Gastroesophageal sphincter (tissue), 4 donors: ENCODE measurements around the gene TEPSIN. TPM values are rescaled to one million over a fixed set of nuclear protein-coding genes. Genes with fewer than 3 reads are reported as not detected.

Source experiments
- ATAC-seq: fragments of 150-250 bp; one replicate; pipeline ENCODE4 v1.9.1; 2016; ENCODE audit warnings: mild to moderate bottlenecking, moderate library complexity
- H3K27ac ChIP-seq, 4 donors: fragments of 200-600 bp; sonication (generic) in 3 of 4; 1 replicate in 3 of 4; 2 replicates in 1 of 4; pipeline ENCODE4 v1.5.1; 2016 to 2019
- H3K27me3 ChIP-seq: fragments of 200-600 bp; sonication (generic); one replicate; pipeline ENCODE4 v1.5.1; 2019
- H3K36me3 ChIP-seq, 2 donors: fragments of 200-600 bp; sonication (generic); one replicate each; pipeline ENCODE4 v1.5.1; 2019; ENCODE audit warnings: control low read depth in 1 of 2
- H3K4me1 ChIP-seq, 3 donors: fragments of 200-600 bp; sonication (generic); 1 replicate in 2 of 3; 2 replicates in 1 of 3; pipeline ENCODE4 v1.5.1; 2016 to 2019; ENCODE audit warnings: control low read depth in 2 of 3
- H3K4me3 ChIP-seq, 2 donors: fragments of 200-600 bp; sonication (generic); one replicate each; pipeline ENCODE4 v1.5.1; 2019; ENCODE audit warnings: mild to moderate bottlenecking in 1 of 2, moderate library complexity in 1 of 2
- H3K9me3 ChIP-seq, 3 donors: fragments of 200-600 bp; sonication (generic); one replicate each; pipeline ENCODE4 v1.5.1; 2017 to 2019; ENCODE audit warnings: control low read depth in 2 of 3
- EP300 ChIP-seq: sonication (generic); formaldehyde crosslinking; IDR thresholded peaks from one replicate; pipeline ENCODE4 v1.6.1; 2017; ENCODE audit warnings: antibody characterized with exemption, mild to moderate bottlenecking
- POLR2A ChIP-seq, 2 donors: fragments of 450-650 bp; IDR thresholded peaks; one replicate each; pipeline ENCODE4 v1.6.1; 2017; ENCODE audit warnings: antibody characterized with exemption in 2 of 2, mild to moderate bottlenecking in 2 of 2, moderate library complexity in 1 of 2
- POLR2AphosphoS5 ChIP-seq: sonication (generic); formaldehyde crosslinking; IDR thresholded peaks from one replicate; pipeline ENCODE4 v1.6.1; 2017; ENCODE audit warnings: antibody characterized with exemption
- WGBS, 2 donors: methylation state at CpG; one replicate each; pipeline ENCODE4 v1.1.5; 2018; ENCODE audit warnings: low coverage in 1 of 2; 5-methylcytosine and 5-hydroxymethylcytosine counted together
- total RNA-seq, 4 donors: library from RNA; depleted of rRNA; stranded (reverse); fragments of >200 nt; gene quantifications; one replicate each; pipeline ENCODE4 v1.1.0, GENCODE V29; 2016
- TF ChIP-seq, protein P1 (sequence below), 4 experiments: fragments of 200-600 bp in 2 of 4; fragments of 450-650 bp in 2 of 4; sonication (generic) in 1 of 4; IDR thresholded peaks; one replicate each; pipeline ENCODE4 v1.5.1; 2017 to 2019; ENCODE audit warnings: antibody characterized with exemption in 4 of 4, mild to moderate bottlenecking in 2 of 4, moderate library complexity in 2 of 4

TEPSIN gene
- total RNA-seq, 4 donors from 2014 or later: 8.0 to 43.0 (median 23.5) TPM

DNA sequence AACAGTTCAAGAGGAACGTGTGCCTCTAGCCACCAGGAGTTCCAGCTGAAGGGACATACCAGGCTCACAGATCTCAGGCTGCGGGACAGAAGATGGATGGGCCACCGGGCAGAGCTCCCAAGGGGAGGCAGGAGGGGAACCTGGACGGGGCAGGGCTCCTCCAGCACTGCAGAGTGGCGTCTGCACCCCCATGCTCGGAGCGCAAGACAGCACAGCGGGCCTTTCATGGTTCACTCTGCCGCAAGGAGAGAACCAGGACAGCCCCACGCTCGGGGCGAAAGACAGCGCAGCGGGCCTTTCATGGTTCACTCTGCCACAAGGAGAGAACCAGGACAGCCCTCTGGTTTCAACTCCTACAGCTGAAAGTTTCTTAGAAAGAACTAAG is 35.6 kb upstream of the TEPSIN start:
- no peak overlapping the region for H3K4me3 ChIP-seq
- H3K4me1 ChIP-seq: peaks cover 0 to 35% (median 14%) of the 10 kb centered on the region in 3 donors
- peaks cover 0 to 83% of the 10 kb centered on the region in 2 donors for H3K36me3 ChIP-seq
- H3K9me3 ChIP-seq: no peaks in the 10 kb centered on the region
- no peak for ATAC-seq
- no peak overlapping the region for H3K27ac ChIP-seq
- TF ChIP-seq EP300 (no peak), POLR2AphosphoS5 (no peak), POLR2A (IDR thresholded peaks at IDR 0.05) (no peak)
- TF ChIP-seq, protein P1, sequence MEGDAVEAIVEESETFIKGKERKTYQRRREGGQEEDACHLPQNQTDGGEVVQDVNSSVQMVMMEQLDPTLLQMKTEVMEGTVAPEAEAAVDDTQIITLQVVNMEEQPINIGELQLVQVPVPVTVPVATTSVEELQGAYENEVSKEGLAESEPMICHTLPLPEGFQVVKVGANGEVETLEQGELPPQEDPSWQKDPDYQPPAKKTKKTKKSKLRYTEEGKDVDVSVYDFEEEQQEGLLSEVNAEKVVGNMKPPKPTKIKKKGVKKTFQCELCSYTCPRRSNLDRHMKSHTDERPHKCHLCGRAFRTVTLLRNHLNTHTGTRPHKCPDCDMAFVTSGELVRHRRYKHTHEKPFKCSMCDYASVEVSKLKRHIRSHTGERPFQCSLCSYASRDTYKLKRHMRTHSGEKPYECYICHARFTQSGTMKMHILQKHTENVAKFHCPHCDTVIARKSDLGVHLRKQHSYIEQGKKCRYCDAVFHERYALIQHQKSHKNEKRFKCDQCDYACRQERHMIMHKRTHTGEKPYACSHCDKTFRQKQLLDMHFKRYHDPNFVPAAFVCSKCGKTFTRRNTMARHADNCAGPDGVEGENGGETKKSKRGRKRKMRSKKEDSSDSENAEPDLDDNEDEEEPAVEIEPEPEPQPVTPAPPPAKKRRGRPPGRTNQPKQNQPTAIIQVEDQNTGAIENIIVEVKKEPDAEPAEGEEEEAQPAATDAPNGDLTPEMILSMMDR (IDR thresholded peaks at IDR 0.05): no peak
- WGBS, 2 donors: 95 to 100% methylated on average over 5 to 8 of the region's 14 CpGs
- H3K27me3 ChIP-seq: no peaks in the 10 kb centered on the region

DNA sequence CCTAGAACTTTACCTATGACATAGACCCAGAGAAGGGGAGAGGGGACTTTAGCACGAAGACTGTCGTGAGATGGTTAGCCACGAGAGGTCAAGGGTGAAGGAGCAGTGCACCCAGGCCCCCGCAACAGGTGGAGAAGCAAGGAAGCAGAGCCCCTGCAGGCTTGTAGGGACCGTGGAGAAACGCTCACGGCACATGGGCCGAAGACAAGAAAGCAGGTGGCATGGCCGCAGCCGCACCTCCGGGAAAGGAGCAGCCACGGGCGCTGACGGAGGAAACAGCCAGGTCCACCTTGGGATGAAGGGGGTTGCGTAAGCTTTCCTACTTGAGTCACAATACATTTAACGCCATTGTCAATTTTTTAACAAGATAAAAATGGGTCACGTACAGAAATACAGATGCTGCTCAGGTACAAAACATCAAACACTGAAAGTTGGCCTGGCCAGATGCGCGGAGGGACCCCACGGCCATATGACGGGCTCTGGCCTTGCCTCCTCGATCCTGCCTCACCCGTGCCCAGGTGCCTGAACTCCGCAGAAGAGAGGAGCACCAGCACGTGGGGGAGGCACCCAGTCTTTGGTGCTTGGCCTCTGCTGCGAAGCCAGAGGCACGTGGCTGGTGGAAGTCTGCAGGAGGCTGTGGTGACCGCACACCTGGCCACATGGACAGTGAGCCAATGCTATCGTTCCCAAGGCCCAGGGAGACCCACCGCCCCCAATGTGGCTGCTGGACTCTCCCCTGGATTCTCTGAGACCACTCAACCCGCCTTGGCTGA is 35.0 kb upstream of the TEPSIN start:
- ATAC-seq: no peak
- peaks cover 0 to 30% (median 14%) of the 10 kb centered on the region in 3 donors for H3K4me1 ChIP-seq
- no peaks in the 10 kb centered on the region for H3K27me3 ChIP-seq
- TF ChIP-seq, protein P1 (IDR thresholded peaks at IDR 0.05): no peak
- no peak for TF ChIP-seq POLR2AphosphoS5
- no peak for TF ChIP-seq EP300
- TF ChIP-seq POLR2A (IDR thresholded peaks at IDR 0.05): no peak
- H3K4me3 ChIP-seq: no peak overlapping the region
- H3K27ac ChIP-seq: no peak overlapping the region
- H3K9me3 ChIP-seq: no peaks in the 10 kb centered on the region
- 93% methylated on average over 3 to 18 of the region's 31 CpGs for whole genome bisulfite sequencing, 2 donors
- H3K36me3 ChIP-seq: peaks cover 0 to 83% of the 10 kb centered on the region in 2 donors

DNA sequence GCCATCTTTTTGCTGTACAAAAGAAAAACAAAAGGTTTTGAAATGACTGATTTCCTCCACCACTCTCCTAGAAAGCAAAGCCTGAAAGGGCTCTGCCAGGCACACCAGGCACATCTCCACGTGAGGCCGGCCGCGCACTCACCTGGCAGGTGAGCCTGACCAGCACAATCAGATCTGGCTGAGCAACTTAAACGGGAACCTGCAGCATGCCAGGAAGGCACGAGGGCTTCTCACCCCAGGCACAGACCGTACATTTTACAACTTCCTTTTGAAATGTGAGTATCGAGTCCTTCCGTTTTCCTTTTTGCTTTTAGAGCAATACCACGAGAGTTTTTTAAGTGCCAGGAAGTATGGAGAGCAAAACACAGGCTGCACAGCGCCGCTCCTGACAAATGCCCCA is 33.8 kb upstream of the TEPSIN start:
- Histone ChIP-seq H3K36me3 (peaks cover 0 to 94% of the 10 kb centered on the region in 2 donors), H3K9me3 (no peaks in the 10 kb centered on the region), H3K27me3 (no peaks in the 10 kb centered on the region), H3K4me1 (peaks cover 0 to 17% (median 8%) of the 10 kb centered on the region in 3 donors), H3K4me3 (no peak overlapping the region), H3K27ac (no peak overlapping the region)
- TF ChIP-seq, protein P1 (IDR thresholded peaks at IDR 0.05): no peak
- TF ChIP-seq POLR2AphosphoS5: no peak
- no peak for TF ChIP-seq EP300
- TF ChIP-seq POLR2A (IDR thresholded peaks at IDR 0.05): no peak
- no peak for ATAC-seq
- 65 to 89% methylated on average over 4 to 5 of the region's 12 CpGs for WGBS, 2 donors

DNA sequence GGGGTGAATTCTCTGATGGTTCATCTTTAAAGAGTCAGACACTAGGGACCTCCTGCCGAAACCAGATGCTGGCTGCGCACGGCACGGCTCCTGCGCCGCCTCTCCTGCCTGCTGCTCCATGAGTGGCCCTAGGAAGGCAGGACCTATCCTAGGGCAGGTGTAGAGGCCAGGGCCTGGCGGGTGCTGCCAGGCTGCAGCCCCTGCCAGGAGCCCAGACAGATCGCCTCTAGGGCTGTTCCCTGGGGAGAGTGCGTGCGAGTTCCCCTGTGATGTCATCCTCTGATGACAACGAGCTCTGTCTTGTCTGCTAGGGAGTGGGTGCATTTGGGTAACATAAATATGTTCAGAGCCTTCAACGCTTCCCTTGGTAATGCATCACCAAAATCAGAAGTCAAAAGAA is 32.4 kb upstream of the TEPSIN start:
- 100% methylated on average over 1 of the region's 12 CpGs; no CpG with 5 or more reads in 1 of the 2 donors for WGBS, 2 donors
- H3K4me1 ChIP-seq: peaks cover 0 to 3% (median 0%) of the 10 kb centered on the region in 3 donors
- H3K4me3 ChIP-seq: no peak overlapping the region
- no peaks in the 10 kb centered on the region for H3K27me3 ChIP-seq
- H3K36me3 ChIP-seq: peaks cover 0 to 95% of the 10 kb centered on the region in 2 donors
- no peaks in the 10 kb centered on the region for H3K9me3 ChIP-seq
- no peak for ATAC-seq
- TF ChIP-seq EP300 (no peak), POLR2A (IDR thresholded peaks at IDR 0.05) (no peak), POLR2AphosphoS5 (no peak)
- TF ChIP-seq, protein P1 (IDR thresholded peaks at IDR 0.05): no peak
- H3K27ac ChIP-seq: no peak overlapping the region

DNA sequence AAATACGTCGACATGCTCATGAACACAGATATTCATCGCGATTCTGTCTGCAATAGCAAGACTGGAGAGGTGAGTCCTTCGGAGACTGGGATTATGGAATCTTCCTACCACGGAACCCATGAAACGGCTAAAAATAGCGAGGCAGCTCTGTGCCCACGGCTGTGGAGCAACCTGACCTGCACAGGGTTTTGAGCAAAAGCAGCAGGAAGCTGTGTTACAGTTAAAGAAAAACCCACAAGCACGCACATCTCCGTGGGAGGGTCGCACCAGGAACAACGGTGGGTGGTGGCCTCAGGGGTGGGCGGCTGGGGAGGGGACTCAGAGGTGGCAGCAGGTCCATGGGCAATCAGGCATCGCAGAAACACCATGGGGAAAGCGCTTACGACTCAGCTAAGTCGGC is 31.4 kb upstream of the TEPSIN start:
- H3K27ac ChIP-seq: no peak overlapping the region
- TF ChIP-seq, protein P1 (IDR thresholded peaks at IDR 0.05): no peak
- no peak for TF ChIP-seq POLR2AphosphoS5
- no peak for TF ChIP-seq POLR2A (IDR thresholded peaks at IDR 0.05)
- no peak for TF ChIP-seq EP300
- no peak for ATAC-seq
- no peak overlapping the region for H3K4me3 ChIP-seq
- H3K27me3 ChIP-seq: no peaks in the 10 kb centered on the region
- H3K36me3 ChIP-seq: peaks cover 0 to 97% of the 10 kb centered on the region in 2 donors
- no peaks in the 10 kb centered on the region for H3K9me3 ChIP-seq
- WGBS, 2 donors: 90 to 93% methylated on average over 4 to 8 of the region's 18 CpGs
- H3K4me1 ChIP-seq: no peaks in the 10 kb centered on the region
